ENCODE results near the gene ANKRD10. TPM values are rescaled to one million over a fixed set of nuclear protein-coding genes. Genes with fewer than 3 reads are reported as not detected.

ANKRD10 gene
- total and polyA plus RNA-seq, 2 experiments from 2014 or later = 250 to 277 TPM

GRCh38 chr13:110937511-110938285 lies 22.8 kb upstream of the ANKRD10 start:
- ATAC-seq (no peak), DNase-seq (ENCODE audit: low spot score) (no peak)
- Histone ChIP-seq H3K27ac (ENCODE audit: low read depth) (no peak overlapping the region), H3K79me2 (replicated peaks; ENCODE audit: insufficient read depth) (no peaks in the 10 kb centered on the region), H3F3A (replicated peaks; ENCODE audit: low read depth) (no peaks in the 10 kb centered on the region), H3K27me3 (ENCODE audit: insufficient read depth) (no peaks in the 10 kb centered on the region), H3K4me2 (no peak overlapping the region), H3K4me1 (ENCODE audit: insufficient read depth) (no peaks in the 10 kb centered on the region), H3K36me3 (ENCODE audit: insufficient read depth) (no peaks in the 10 kb centered on the region; the same call in 1 of the 2 replicates), H3K4me3 (no peak overlapping the region), H4K20me1 (replicated peaks; ENCODE audit: insufficient read depth) (no peaks in the 10 kb centered on the region), H2AFZ (no peak overlapping the region), H3K9me2 (ENCODE audit: insufficient read depth) (peaks cover 21% of the 10 kb centered on the region)
- H3K36me3 Mint-ChIP-seq (ENCODE audit: low read depth) = peaks cover 41% of the 10 kb centered on the region
- peaks cover 13% of the 10 kb centered on the region for H3K27me3 Mint-ChIP-seq (ENCODE audit: insufficient read depth, low read depth, poor library complexity)
- no peak overlapping the region for H3K4me3 Mint-ChIP-seq
- H3K4me1 Mint-ChIP-seq = no peaks in the 10 kb centered on the region; the same call in 2 of the 3 replicates
- TF ChIP-seq ZNF331 (CRISPR knock-in tag; IDR thresholded peaks at IDR 0.05; ENCODE audit: low read depth) (no peak), CREB1 (CRISPR knock-in tag; IDR thresholded peaks at IDR 0.05; ENCODE audit: low read depth) (no peak)
- TF ChIP-seq, protein P1, sequence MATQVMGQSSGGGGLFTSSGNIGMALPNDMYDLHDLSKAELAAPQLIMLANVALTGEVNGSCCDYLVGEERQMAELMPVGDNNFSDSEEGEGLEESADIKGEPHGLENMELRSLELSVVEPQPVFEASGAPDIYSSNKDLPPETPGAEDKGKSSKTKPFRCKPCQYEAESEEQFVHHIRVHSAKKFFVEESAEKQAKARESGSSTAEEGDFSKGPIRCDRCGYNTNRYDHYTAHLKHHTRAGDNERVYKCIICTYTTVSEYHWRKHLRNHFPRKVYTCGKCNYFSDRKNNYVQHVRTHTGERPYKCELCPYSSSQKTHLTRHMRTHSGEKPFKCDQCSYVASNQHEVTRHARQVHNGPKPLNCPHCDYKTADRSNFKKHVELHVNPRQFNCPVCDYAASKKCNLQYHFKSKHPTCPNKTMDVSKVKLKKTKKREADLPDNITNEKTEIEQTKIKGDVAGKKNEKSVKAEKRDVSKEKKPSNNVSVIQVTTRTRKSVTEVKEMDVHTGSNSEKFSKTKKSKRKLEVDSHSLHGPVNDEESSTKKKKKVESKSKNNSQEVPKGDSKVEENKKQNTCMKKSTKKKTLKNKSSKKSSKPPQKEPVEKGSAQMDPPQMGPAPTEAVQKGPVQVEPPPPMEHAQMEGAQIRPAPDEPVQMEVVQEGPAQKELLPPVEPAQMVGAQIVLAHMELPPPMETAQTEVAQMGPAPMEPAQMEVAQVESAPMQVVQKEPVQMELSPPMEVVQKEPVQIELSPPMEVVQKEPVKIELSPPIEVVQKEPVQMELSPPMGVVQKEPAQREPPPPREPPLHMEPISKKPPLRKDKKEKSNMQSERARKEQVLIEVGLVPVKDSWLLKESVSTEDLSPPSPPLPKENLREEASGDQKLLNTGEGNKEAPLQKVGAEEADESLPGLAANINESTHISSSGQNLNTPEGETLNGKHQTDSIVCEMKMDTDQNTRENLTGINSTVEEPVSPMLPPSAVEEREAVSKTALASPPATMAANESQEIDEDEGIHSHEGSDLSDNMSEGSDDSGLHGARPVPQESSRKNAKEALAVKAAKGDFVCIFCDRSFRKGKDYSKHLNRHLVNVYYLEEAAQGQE (IDR thresholded peaks at IDR 0.05; ENCODE audit: unreplicated experiment) = no peak
- H3K9me3 Mint-ChIP-seq = peaks cover 53% of the 10 kb centered on the region
- H3K27ac Mint-ChIP-seq = no peak overlapping the region

DNA sequence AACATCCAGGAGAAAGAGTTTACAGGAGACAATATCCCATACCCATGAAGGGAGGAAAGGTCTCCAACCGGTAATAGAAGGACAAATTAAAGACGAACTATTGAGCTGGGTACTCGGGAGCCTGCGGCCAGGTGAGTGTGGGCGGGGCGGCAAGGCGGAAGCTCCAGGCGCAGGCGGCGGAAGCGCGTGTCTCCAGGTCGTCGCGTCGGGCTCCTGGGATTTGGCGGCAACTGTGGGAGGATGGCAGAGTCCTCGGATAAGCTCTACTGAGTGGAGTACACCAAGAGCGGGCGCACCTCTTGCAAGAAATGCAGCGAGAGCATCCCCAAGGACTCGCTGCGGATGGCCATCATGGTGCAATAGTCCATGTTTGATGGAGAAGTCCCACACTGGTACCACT lies 21.6 kb upstream of the ANKRD10 start:
- Histone ChIP-seq H3K9me2 (ENCODE audit: insufficient read depth) (peaks cover 21% of the 10 kb centered on the region), H3F3A (replicated peaks; ENCODE audit: low read depth) (no peaks in the 10 kb centered on the region), H3K79me2 (replicated peaks; ENCODE audit: insufficient read depth) (no peaks in the 10 kb centered on the region), H3K27me3 (ENCODE audit: insufficient read depth) (no peaks in the 10 kb centered on the region), H3K4me2 (no peak overlapping the region), H3K4me3 (no peak overlapping the region), H2AFZ (no peak overlapping the region), H4K20me1 (replicated peaks; ENCODE audit: insufficient read depth) (no peaks in the 10 kb centered on the region), H3K36me3 (ENCODE audit: insufficient read depth) (no peaks in the 10 kb centered on the region; the same call in 1 of the 2 replicates), H3K4me1 (ENCODE audit: insufficient read depth) (no peaks in the 10 kb centered on the region), H3K27ac (ENCODE audit: low read depth) (no peak overlapping the region)
- Mint-ChIP-seq H3K4me3 (no peak overlapping the region), H3K4me1 (no peaks in the 10 kb centered on the region; the same call in 2 of the 3 replicates), H3K27ac (no peak overlapping the region), H3K9me3 (peaks cover 63% of the 10 kb centered on the region), H3K27me3 (ENCODE audit: insufficient read depth, low read depth, poor library complexity) (peaks cover 13% of the 10 kb centered on the region), H3K36me3 (ENCODE audit: low read depth) (peaks cover 44% of the 10 kb centered on the region)
- TF ChIP-seq, protein P1 (IDR thresholded peaks at IDR 0.05; ENCODE audit: unreplicated experiment) = no peak
- TF ChIP-seq, protein P2, sequence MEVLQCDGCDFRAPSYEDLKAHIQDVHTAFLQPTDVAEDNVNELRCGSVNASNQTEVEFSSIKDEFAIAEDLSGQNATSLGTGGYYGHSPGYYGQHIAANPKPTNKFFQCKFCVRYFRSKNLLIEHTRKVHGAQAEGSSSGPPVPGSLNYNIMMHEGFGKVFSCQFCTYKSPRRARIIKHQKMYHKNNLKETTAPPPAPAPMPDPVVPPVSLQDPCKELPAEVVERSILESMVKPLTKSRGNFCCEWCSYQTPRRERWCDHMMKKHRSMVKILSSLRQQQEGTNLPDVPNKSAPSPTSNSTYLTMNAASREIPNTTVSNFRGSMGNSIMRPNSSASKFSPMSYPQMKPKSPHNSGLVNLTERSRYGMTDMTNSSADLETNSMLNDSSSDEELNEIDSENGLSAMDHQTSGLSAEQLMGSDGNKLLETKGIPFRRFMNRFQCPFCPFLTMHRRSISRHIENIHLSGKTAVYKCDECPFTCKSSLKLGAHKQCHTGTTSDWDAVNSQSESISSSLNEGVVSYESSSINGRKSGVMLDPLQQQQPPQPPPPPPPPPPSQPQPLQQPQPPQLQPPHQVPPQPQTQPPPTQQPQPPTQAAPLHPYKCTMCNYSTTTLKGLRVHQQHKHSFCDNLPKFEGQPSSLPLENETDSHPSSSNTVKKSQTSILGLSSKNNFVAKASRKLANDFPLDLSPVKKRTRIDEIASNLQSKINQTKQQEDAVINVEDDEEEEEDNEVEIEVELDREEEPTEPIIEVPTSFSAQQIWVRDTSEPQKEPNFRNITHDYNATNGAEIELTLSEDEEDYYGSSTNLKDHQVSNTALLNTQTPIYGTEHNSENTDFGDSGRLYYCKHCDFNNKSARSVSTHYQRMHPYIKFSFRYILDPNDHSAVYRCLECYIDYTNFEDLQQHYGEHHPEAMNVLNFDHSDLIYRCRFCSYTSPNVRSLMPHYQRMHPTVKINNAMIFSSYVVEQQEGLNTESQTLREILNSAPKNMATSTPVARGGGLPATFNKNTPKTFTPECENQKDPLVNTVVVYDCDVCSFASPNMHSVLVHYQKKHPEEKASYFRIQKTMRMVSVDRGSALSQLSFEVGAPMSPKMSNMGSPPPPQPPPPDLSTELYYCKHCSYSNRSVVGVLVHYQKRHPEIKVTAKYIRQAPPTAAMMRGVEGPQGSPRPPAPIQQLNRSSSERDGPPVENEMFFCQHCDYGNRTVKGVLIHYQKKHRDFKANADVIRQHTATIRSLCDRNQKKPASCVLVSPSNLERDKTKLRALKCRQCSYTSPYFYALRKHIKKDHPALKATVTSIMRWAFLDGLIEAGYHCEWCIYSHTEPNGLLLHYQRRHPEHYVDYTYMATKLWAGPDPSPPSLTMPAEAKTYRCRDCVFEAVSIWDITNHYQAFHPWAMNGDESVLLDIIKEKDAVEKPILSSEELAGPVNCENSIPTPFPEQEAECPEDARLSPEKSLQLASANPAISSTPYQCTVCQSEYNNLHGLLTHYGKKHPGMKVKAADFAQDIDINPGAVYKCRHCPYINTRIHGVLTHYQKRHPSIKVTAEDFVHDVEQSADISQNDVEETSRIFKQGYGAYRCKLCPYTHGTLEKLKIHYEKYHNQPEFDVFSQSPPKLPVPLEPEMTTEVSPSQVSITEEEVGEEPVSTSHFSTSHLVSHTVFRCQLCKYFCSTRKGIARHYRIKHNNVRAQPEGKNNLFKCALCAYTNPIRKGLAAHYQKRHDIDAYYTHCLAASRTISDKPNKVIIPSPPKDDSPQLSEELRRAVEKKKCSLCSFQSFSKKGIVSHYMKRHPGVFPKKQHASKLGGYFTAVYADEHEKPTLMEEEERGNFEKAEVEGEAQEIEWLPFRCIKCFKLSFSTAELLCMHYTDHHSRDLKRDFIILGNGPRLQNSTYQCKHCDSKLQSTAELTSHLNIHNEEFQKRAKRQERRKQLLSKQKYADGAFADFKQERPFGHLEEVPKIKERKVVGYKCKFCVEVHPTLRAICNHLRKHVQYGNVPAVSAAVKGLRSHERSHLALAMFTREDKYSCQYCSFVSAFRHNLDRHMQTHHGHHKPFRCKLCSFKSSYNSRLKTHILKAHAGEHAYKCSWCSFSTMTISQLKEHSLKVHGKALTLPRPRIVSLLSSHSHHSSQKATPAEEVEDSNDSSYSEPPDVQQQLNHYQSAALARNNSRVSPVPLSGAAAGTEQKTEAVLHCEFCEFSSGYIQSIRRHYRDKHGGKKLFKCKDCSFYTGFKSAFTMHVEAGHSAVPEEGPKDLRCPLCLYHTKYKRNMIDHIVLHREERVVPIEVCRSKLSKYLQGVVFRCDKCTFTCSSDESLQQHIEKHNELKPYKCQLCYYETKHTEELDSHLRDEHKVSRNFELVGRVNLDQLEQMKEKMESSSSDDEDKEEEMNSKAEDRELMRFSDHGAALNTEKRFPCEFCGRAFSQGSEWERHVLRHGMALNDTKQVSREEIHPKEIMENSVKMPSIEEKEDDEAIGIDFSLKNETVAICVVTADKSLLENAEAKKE (CRISPR knock-in tag; IDR thresholded peaks at IDR 0.05) = no peak
- TF ChIP-seq, protein P3, sequence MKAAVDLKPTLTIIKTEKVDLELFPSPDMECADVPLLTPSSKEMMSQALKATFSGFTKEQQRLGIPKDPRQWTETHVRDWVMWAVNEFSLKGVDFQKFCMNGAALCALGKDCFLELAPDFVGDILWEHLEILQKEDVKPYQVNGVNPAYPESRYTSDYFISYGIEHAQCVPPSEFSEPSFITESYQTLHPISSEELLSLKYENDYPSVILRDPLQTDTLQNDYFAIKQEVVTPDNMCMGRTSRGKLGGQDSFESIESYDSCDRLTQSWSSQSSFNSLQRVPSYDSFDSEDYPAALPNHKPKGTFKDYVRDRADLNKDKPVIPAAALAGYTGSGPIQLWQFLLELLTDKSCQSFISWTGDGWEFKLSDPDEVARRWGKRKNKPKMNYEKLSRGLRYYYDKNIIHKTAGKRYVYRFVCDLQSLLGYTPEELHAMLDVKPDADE (IDR thresholded peaks at IDR 0.05) = no peak
- ATAC-seq (no peak), DNase-seq (ENCODE audit: low spot score) (no peak)
